T1000 (cell line): ENCODE data around the gene N4BP2.

ENCODE experiments used
- DNase-seq: peaks from one replicate; lab custom pipeline; 2025; ENCODE audit warnings: mixed read lengths; lab: John Stamatoyannopoulos, UW

Gene N4BP2

GRCh38 chr4:40192114-40193015 is 135.7 kb downstream of the N4BP2 start:
- DNase-seq: no peak

GRCh38 chr4:40193016-40193571 is 136.4 kb downstream of the N4BP2 start:
- no peak for DNase-seq

DNA sequence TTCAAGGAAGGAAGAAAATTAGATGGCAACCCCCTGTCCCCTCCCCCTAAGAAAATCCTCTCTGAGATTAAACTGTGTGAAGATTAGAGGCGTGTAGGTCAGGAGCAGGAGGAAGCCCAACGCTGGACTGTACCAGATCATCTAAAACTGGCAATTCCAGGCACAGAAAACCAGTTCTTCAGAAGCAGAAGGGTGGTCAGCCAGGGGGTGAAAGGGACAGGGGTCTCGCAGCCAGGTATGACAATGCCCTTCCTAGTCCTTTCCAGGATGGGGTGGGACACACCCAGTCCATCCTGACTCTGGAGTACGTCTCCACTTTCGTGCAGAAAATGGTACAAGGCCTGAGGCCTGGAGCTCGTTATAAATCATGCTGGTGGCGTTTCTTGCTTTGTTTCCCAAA is 136.9 kb downstream of the N4BP2 start:
- no peak for DNase-seq

DNA sequence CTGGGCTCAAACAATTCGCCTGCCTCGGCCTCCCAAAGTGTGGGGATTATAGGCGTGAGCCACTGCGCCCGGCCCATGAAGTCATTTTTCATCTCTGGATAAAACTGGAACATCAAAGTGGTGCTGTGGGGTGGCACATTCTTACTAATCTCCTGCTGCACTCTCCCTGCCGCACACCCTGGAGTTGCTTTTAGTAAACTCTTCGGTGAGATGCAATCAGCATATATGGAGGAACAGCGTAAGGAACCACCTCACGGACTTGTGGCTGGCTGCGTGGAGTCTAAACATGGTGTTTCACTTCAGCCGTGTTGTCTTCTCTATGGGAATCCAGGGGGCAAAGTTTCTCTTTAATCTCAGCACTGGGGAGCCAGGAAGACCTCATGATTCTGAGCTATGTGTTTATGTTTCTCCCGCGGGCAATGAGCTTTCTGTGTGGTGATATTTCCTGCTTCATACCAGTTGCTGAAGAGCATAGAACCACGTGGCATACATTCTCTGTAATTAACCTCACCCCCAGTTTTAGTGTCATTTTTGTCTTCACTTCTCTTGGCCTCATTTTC is 138.0 kb downstream of the N4BP2 start:
- DNase-seq: no peak

DNA sequence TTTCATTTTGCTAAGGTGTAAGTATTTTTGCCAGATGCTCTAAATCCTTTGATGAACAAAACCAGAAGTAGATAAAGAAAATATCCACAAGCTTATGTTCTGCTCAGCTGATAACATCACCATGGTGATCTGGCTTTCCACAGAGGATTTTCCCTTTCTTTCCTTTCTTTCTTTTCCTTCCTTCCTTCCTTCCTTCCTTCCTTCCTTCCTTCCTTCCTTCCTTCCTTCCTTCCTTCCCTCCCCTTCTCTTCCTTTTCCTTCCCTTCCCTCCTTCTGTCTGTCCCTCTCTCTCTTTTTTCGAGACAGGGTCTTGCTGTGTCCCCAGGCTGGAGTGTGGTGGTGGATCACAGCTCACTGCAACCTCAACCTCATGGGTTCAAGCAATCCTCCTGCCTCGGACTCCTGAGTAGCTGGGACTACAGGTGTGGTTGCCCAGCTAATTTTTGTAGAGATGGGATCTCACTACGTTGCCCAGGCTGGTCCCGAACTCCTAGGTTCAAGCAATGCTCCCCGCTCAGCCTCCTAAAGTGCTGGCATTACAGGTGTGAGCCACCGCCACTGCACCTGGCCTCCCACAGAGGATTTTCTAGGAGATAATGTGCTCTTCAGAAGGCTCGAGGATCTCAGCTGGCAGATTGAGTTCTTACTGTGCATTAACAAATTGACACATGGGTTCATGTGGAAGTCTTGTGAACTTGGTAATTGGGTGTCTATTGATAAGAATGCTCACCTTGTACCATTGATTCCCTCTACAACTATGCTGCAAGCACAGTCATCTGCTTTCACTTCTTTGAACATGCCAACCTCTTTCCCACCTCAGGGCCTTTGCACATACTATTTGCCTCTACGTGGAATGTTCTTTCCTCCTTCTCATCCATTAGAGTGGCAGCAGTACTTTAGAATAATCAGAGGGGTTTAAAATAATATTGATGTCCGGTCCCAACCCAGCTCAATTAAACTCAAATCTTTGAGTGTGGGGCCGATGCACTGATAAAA is 138.8 kb downstream of the N4BP2 start:
- no peak for DNase-seq

DNA sequence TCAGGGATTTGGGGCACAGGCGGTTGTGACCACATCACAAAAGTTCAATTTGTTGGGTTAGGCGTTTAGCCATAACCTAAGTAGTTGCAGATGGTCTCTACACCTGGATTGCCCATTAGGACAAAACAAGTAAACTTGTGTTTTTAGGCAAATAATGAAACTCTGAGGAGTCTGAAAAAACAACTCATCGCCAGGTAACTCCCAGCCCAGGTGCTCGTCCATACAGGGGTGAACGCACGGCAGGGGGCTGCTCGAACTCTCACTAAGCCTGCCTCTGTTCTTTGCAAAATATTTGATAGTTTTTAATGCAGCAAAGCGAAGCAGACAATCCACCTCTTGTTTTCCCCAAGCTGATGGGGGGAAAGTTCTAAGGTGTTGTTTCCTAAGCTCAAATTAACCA is 139.6 kb downstream of the N4BP2 start:
- no peak for DNase-seq

GRCh38 chr4:40196724-40197281 is 140.2 kb downstream of the N4BP2 start, which contains the start of gene RHOH:
RHOH (plus strand) TSS chr4:40197031; CDS start chr4:40243387, 46,356 bp downstream.
- DNase-seq: no peak

- no peak for DNase-seq
Measured at GRCh38 chr4:40197879-40198689, 141.4 kb downstream of the N4BP2 start.

- no peak for DNase-seq
Measured at GRCh38 chr4:40199179-40199670, 142.6 kb downstream of the N4BP2 start.

- no peak for DNase-seq
Measured at GRCh38 chr4:40199999-40200874, 143.6 kb downstream of the N4BP2 start.

- DNase-seq: no peak
Measured at GRCh38 chr4:40200875-40201801, 144.5 kb downstream of the N4BP2 start.

GRCh38 chr4:40201898-40202297 is 145.2 kb downstream of the N4BP2 start:
- no peak for DNase-seq

GRCh38 chr4:40202474-40202873 is 145.8 kb downstream of the N4BP2 start:
- DNase-seq: no peak

DNA sequence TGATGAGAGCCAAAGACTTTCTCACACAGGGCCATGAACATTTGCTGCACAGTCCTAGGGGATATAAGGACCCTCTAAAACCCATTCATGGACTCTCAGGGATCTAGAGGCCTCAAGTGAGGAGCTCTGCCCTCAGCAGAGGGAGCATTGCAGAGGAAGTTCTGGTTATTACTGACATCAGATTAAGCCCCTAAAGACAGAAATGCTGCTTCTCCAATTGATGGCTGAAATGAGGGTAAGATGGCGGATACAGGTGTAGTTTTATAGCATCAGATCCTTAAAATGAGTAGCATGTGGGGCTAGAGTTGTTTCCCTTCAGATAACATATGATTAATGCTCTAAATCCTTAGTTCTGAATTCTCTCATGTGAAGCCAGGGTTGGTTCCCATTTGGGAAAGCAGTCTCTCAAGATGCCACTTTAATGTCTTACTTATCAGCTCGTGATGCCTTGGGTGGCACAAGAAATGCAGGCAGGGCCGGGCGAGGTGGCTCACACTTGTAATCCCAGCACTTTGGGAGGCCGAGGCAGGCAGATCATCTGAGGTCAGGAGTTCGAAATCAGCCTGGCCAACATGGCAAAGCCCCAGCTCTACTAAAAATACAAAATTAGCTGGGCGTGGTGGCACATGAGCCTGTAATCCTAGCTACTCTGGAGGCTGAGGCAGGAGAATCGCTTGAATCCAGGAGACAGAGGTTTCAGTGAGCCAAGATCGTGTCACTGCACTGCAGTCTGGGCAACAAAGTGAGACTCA is 148.0 kb downstream of the N4BP2 start:
- no peak for DNase-seq

- DNase-seq: no peak
Measured at GRCh38 chr4:40205259-40206198, 148.9 kb downstream of the N4BP2 start.

DNA sequence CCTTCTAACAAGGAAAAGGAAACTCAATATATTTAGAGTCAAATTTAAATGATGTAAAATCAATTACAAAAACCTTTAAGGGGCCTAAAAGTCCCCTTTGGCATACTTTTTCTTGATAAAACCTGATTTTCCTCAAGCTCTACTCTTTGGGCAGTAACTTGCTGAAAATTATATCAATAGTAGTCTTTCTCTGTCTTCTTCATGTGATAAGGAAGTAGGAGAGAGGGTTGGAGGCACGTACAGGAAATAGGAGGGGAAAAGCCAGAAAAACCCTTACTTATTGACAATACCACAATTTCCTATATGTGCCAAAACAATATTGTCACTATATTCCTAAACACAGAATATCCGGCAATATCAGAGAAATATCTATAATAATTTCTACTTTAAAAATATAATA is 149.8 kb downstream of the N4BP2 start:
- no peak for DNase-seq
